Retina (tissue), 1 donor: Measurements from ENCODE around the gene COX18.

Experiments used
- DNase-seq: peaks from one replicate; pipeline ENCODE4 v3.0.0-alpha.2; 2016

The COX18 gene

GRCh38 chr4:73069338-73070073 lies at the start of gene COX18:
Gene COX18, minus strand, starts transcription at chr4:73069716. Its CDS starts 67 bp downstream, at chr4:73069649.
- peak; percentile 99 for DNase-seq

- no peak for DNase-seq
These were observed 40.0 kb upstream of the COX18 start for GRCh38 chr4:73109493-73109892.

- DNase-seq, result no peak
These were observed 35.2 kb upstream of the COX18 start for GRCh38 chr4:73104695-73105094.

- no peak for DNase-seq
These were observed 34.4 kb upstream of the COX18 start for GRCh38 chr4:73103799-73104503.

- no peak for DNase-seq
These were observed 29.6 kb upstream of the COX18 start for GRCh38 chr4:73099143-73099542.

GRCh38 chr4:73098713-73099112 lies 29.2 kb upstream of the COX18 start:
- DNase-seq, result no peak

GRCh38 chr4:73098016-73098415 lies 28.5 kb upstream of the COX18 start:
- DNase-seq, result no peak

DNA sequence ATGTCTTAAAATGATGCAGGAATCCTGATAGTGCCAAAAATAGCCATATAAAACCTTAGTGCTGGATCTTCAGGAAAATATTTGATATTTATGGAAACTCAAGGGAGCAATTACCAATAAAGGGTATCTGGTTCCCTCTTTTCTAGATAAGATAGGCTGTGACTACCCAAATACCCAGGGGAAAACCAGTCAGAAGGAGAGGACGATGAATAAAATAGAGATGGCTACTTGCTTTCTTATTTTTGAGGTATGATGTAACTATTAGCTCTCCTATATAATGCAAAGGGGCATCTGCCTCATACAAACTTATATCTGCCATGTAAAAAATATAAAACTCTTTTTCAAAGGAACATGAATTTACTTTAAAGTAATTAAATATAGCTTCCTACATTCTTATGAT lies 23.4 kb upstream of the COX18 start:
- no peak for DNase-seq

- DNase-seq, result no peak
These were observed 21.2 kb upstream of the COX18 start for GRCh38 chr4:73090738-73091137.

DNA sequence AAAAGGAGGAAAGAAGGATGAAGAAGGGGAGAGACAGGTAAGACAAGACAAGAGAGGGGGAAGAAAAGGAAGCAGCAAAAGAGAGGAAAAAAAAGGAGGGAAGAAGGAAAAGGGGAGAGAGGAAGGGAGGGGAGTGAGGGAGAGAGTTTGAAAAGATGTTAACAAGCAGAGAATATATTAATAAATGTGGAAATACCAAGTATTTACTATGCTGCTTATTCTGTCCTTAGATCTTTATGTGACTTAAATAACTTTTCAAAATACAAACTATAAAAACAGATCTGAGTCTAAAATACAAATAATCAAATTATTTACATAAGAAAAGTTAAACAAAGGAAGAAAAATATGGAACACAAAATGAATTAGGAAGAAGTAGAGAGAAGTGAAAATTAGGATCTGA lies 18.4 kb upstream of the COX18 start:
- DNase-seq, result no peak

- no peak for DNase-seq
These were observed 16.8 kb upstream of the COX18 start for GRCh38 chr4:73086095-73086868.

GRCh38 chr4:73080789-73081188 lies 11.3 kb upstream of the COX18 start:
- DNase-seq, result no peak

DNA sequence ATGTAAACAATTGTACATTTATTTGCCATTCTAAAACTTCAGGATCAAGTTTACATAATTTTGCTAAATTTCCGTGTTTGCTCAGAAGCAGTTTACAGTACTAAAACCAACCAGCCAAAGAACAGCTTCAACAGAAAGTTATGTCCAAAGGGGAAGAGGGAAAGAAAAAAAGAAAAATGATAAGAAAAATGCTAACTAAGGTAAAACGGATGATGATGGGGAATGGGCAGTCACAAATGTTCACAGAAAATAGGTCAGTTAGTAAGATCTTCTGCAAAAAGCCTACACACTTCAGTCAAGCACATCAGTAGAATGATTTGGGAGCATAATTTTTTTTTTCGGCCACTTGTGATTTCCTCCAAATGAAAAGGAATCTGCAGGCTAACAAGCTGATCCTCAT lies 6.3 kb upstream of the COX18 start:
- DNase-seq, result no peak

GRCh38 chr4:73070074-73070390 lies 516 bp upstream of the COX18 start:
- no peak for DNase-seq

- peak; percentile 76 for DNase-seq
These were observed 802 bp downstream of the COX18 start for GRCh38 chr4:73068491-73069337.

- peak; percentile 4 for DNase-seq
These were observed 1.5 kb downstream of the COX18 start for GRCh38 chr4:73067971-73068394.

- DNase-seq, result no peak
These were observed 2.6 kb downstream of the COX18 start for GRCh38 chr4:73066928-73067327.

DNA sequence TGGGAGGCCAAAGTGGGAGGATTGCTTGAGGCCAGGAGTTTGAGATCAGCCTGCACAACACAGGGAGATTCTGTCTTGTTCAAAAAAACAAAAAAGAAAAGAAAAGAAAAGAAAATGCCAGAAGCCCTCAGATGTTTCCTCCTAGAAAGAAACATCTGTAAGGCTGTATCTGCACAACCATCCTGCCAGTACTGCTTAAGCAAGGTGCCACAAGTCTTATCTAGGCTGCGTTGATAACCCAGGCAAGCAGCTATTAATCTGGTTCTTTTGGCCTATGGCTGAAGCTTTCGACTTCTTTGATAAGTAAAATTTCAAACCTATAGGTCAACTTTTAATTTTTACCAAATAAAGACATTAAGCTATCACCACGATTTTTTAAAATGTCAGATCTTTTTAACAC lies 3.1 kb downstream of the COX18 start:
- no peak for DNase-seq

DNA sequence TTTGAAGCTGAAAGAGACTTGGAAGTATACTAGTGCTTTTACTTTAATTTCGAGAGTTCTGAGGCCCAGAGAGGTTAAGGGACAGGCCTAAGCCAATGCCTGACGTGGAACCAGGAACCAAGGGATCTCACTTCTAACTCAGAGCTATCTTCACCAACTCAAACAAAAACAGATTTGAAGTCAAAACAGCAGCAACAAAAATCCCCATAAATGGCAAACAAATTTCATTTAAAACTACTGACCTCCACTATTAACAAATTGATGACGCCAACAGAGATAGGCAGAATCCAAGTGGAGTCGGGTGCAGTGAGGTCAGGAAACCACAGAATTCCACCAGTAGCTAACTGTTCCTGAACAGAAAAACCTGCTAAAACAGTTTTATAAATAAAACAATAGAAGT lies 5.0 kb downstream of the COX18 start:
- DNase-seq, result no peak

DNA sequence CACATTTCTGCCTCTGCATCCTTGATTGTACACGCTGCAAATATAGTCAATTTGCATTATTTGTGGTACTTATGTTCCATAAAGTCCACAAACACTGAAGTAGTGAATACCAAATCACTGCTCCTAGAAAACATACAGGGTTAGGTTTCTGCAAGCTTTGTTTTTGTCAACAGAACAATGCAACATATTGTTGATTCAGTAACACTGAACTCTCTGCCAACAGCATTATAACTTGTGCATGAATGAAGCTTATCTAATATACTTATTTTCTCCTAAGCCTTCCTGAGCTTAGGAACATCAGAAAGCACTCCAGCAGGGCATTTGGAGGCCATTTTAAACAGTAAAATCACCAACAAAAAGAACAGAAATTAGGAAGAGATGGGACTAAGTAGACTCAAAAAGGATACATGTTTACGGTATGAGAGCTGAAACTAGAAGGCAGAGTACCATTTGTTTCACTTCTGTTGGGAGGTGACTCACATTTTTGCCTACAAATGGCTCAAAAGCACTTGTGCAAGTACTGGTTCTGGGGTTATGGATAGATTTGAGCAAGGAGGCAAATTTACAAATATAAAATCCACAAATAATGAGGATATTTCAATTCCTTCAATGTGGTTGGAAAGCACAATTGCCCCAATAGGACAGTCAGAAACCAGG lies 14.1 kb downstream of the COX18 start:
- no peak for DNase-seq

DNA sequence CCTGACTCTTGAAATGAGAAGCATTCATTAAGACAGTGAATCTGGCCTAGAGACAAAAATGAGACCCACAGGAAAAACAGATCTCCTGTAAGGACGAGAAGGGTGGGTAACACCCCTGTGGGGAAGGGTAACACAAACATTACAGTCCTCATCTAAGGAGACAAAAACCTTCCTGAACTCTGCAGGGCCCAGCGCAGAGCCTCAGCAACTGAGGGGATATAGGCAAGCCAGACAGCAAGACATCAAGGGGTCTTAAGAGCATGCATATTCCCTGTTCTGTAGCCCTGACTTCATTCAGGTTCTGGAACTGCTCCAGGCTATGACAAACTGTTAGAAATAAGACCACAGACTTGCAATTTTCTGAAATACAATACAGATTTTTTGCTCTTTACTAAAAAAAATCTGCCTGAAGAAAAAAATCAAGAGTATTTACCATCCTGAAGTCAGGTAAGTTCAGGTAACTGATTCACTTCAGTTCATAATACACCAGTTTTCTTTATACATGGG lies 15.5 kb downstream of the COX18 start:
- no peak for DNase-seq

DNA sequence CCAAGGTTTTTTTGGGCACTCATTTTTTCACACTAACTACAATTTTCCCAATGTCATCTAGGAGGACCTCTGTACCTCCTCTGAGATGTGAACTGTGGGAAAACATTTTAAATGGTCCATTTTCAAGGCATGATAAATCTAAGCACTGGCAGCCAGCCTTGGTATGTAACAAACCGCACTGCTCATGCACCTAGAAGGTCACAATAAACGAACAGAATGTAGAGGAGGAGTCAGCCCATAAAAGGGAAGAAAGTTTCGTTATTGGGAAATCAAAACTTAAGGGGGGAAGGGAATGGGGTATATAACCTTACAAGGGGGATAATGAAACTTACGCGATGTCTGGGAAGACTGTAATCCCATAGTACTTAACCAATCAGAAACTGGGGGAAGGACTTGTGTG lies 16.4 kb downstream of the COX18 start:
- no peak for DNase-seq
